Measurements from ENCODE around the gene MYCBP2.
"Not testable (repeated sequence)": the region's sequence is repeated elsewhere in the genome, so short reads cannot be mapped to it uniquely, and the experiment has no call there.

MYCBP2 gene

DNA sequence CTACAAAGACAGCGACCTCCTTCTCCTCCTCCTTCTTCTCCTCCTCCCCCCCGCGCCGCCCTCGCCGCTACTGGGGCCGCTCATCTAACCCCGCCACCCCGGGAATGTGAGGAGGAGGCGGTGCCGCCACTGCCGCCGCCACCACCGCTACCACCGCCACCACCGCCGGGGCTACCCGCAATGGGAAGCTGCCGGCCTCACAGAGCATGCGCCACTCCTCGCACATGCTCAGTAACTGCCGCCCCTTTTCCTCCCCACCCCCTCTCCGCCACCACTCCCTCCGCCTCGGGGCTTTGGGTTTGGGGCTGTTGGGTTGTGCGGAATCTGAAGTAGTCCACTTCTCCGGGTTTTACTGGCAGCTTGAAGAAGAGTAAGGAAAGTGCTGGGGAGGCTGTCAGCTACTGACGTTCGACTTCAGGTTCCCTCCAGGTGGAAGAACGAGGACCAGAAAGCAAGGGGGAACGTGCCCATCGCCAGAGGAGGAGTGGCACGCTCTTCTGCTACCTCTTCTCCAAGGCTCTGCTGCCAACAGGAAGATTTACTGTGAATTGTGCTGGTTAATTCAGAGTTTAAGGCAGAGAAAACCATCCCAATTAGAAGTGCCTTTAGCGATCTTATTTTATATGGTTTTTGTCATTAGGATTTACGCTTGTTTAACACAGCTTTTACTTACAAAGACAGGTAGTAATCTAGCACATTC is at the start of gene MYCBP2:
MYCBP2 (minus strand) TSS at position 190 of the 700 bp plus-strand sequence. CDS start 319 bp downstream, outside the sequence.
- peak; percentile 98 for DNase-seq

DNA sequence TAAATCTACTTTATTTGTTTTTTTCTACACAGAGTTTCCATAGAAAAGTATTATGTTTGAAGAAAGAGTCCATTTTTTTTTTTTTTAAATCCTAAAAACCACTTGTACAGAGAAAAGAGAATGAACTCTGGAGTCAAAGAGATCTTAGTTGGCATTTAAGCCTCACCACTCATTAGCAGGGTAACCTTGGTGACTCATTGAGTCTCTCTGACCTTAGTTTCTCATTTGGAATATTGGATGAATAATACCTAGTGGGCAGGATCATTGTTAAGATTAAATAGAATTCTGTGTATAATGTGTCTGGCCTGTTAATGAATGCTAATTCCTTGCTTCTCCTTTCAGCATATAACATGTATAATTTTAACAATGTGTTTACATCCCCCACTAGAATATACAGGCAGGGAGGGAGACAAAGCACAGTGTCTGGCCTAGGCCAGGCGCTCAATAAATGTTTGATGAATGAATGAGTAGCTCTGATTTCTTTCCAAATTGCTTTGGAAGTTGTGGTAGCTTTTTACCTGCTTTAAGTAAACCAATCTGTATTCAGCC is 48.7 kb upstream of the MYCBP2 start:
- no peak for DNase-seq

DNA sequence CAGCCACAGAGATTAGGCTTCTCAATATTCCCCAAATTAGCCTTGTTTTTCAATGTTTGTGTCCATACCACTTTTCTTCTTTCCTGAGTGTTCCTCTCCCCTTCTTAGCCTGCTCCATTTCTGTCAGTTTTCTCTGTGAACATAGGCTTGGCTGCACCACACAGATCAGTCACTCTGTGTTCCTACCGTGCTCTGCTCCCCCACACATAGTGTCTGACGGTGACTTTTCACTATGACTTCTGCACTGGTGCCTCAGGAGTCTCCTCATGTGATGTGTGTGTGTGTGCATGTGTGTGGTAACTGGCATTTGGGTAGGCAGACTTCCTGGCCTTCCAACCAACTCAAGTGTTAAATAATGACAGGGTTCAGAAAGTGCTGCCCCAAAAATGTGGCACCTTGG is 47.9 kb upstream of the MYCBP2 start:
- no peak for DNase-seq

DNA sequence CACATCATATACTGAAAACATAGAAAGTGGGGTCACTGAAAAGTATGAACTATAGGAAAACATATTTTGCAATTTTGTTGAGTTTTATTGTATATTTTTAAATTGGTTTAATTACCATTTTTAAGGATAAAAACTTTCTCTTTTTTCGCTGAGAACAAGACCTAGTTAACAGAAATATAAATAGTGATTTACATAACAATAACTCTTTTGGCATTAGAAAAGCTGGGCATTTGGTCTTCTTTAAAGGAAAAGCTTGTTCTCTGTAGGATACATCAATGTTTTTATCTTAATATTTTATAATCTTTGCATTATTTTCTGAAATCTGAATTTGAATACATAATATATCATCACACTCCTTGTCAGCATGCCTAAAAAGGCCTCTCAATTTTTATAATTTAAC is 47.4 kb upstream of the MYCBP2 start:
- DNase-seq = no peak

DNA sequence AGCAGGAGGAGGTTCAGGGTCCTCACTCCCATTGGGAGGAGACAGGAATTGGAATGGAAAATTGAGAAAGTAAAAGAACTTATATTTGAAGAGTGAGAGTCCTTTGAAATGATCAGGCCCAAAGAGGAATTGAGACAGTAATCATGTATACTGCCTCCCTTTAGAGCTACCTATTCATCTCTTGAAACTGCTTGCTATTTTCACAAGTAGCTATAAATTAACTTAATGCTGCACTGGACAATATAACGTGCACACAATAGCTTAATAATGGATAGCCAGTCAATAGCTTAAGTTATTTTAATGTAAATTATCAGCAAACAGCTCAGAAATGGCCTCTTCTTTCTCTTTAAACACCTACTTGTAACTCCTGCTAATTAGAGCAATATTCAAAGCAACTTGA is 46.6 kb upstream of the MYCBP2 start:
- no peak for DNase-seq

DNA sequence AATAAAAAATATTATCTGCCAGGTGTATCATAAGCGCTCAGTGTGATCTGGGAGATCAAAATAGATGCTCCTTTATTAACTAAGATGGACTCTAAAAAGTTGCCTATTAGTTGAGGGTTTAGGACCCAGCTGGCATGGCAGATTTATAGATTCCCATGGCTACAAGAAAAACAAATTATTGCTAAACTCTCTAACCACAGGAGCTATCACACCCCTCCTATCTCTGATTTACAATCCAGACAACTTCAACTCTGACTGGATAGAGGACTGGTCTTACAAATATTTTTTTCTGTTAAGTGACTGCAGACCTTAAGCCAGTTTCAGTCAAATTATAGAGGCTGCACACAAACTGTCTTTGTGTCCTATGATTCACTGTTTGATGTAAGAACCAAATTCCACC is 45.4 kb upstream of the MYCBP2 start:
- peak; percentile 13 for DNase-seq

- no peak for DNase-seq
Observed at GRCh38 chr13:77370888-77371287, 44.0 kb upstream of the MYCBP2 start.

DNA sequence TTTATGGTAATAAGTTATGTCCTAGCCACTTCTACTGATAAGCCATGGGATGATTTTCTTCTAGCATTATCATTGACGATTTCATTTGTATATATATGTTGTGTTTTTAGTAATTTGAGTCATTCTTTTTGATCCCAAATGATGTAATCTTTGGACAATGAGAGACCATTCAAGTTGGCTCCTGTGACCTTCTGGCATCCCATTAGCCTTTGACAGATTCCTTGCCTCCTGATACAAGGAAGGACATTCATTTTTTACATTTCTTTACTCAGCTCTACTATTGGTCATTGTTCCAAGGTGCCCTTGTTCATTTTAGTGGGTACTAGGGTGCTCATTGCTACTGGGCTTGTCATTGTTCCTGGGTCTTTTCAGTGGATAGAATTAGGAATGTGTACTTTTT is 35.3 kb upstream of the MYCBP2 start:
- DNase-seq = no peak

DNA sequence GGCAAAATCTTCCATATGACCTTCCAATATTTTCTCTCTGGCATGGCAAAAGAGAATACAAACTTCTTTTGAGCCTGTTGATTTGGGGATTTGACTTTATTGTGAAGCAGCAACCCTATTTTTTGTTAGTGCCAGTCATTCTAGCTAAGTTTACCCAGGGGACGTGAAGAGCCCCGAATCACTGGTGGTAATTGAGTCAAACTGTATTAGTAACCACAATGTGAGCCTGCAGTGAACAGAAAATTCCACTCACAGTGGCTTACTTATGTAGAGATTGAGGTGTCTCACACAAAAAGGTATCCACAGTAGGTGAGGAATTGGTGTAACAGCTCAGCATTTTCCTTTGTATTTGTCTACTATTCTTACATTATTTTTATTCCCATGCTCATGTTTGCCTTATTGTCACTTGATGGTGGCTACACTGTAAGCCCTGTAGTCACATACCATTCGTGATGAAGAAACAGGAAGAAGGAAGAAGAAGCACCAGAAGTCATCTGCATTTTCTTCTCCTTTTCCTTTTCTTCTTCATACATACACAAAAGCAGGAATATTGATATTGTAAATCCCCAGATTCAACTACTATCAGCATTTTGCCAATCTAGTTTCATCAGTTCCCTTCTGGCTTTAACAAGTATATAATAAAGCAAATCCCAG is 33.3 kb upstream of the MYCBP2 start:
- DNase-seq = no peak

GRCh38 chr13:77359171-77359570 is 32.3 kb upstream of the MYCBP2 start:
- DNase-seq = peak; percentile 5

- no peak for DNase-seq
Observed at GRCh38 chr13:77358001-77358400, 31.1 kb upstream of the MYCBP2 start.

GRCh38 chr13:77356155-77356554 is 29.3 kb upstream of the MYCBP2 start:
- DNase-seq = no peak

DNA sequence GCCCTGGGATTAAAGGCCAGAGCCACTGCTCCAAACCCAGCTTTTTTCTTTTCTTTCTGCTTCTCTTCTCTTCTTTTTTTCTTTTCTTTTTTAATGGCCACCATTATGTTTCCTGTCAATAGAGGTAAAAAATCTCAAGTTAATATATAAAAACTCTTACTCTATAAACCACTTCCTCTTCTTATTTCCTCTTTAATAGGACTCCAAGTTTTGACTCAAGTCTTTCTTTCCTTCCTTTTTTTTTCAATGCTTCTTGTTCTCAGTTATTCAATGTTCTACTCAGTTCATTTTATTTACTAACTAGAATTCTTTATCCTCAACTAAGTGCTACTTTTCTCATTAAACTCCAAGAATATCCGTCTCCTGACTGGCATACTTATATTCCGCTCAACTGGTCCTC is 27.1 kb upstream of the MYCBP2 start:
- no peak for DNase-seq

DNA sequence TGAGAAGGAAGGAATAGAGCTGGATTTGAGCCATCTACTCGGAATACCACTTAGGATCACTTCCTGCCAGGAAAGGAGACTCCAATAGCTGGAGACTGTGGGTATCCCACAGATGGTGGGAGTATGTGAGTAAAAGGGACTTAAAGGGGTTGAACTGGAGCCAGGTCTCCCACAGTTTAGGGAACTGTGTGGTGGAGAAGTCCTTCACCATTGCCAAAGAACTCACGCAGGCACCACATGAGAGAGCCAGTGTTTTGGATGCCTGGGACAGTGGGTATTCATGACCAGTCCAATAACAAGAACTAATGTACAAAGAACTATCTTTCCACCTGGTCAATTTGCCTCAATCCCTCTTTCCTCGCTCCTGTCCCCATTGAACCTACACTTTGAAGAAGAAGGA is 24.4 kb upstream of the MYCBP2 start:
- no peak for DNase-seq

DNA sequence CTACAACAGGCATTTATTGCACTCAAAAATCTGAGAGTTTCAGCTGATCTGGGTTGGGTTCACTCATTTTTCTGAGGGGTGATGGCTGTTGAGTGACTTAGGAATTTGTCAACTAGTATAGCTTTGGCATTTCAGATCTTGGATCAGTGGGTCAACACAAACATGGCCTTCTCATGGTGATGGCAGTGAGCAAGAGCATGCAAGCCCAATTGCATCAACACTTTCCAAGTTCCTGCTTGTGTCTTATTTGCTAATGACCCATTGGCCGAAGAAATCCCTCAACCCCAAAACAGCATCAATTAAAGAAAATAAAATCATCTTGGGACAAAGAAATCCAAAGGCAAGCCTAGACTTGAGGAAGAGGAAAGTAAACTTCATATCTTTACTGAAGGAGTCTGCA is 23.9 kb upstream of the MYCBP2 start:
- DNase-seq = no peak

- DNase-seq = no peak
Observed at GRCh38 chr13:77349365-77349764, 22.5 kb upstream of the MYCBP2 start.

GRCh38 chr13:77347351-77347750 is 20.5 kb upstream of the MYCBP2 start:
- DNase-seq = not testable (repeated sequence)

DNA sequence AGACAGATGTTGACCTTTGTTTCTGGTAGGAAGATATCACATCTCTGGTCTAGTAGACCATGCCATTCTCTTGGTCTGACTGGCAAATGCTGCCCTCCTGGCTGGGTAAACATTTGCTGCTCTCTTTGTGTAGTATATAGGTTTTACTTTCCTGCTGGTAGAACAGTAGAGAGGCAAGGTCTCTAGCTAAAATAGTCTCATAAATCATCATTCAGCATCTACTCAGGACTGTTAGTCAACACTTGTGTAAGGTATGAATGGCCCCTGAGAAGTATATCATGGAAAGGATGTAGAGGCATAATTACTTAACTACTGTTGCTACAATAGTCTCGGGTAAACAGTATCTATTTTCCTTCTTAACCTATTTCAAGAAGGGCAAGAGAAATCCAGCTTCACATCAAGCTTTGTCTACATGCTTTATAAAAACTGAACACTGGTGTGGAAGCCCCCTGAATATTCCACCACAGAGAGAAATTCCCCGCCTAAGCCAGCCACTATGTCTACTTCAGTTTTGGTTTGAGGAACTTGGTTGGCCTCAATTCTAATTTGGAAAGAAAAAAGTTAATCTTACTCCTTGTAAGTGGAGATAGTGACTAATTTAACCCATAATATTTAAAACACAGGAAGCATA is 18.4 kb upstream of the MYCBP2 start:
- no peak for DNase-seq

DNA sequence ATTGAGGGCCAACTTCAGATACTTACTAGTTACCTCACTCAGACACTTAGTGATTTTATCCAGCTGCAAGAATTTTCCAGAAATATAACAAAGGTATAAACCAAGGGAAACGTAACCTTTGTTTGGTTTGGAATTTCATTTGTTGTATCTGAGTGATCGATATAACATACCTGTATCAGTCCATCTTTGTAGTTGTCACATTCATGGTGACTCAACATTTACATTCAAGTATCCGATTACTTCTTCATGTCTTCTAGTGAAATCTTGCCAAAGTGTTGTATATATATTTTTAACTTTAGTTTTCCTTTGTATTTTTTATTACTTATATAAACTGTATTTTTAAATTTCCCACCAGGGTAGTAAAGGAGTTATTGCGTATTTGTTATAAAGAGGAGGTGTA is 16.9 kb upstream of the MYCBP2 start:
- no peak for DNase-seq

DNA sequence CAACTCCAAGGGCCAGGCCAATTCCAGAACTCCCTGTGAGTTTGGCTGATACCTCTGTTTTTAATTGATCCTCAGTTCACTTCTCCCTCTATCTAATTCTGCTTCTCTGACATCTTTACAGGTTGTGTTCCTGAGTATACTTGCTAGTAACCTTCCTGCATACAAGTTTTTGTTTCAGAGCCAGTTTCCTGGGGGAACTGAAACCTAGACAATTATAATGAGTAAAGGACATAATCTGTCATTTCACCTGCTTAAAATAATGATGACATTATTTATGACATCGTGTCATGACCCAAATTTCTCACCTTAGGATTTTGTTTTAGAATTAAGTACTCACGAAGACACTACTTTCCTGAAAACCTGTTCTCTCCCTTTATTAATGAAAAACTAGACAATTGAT is 12.5 kb upstream of the MYCBP2 start:
- no peak for DNase-seq

- DNase-seq = no peak
Observed at GRCh38 chr13:77338961-77339401, 12.1 kb upstream of the MYCBP2 start.

DNA sequence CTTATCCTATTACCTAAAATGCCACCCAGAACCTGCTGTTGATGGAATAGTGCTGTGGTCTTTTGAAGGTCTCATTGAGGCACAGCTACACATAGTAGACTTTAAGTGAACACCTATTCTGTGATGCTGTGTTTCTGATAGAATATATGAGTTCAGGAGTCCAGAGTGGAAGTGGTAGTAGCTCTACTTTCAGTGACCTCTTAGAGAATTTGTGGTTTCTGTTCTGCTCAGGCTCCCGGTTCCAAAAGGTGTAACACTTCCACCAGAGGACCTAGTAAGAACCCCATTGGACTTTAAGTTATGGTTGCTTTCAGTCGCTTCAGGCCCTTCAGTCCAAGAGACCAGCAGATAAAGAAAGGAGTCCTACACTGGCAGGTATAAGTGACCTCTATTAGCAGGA is 11.4 kb upstream of the MYCBP2 start:
- DNase-seq = no peak

DNA sequence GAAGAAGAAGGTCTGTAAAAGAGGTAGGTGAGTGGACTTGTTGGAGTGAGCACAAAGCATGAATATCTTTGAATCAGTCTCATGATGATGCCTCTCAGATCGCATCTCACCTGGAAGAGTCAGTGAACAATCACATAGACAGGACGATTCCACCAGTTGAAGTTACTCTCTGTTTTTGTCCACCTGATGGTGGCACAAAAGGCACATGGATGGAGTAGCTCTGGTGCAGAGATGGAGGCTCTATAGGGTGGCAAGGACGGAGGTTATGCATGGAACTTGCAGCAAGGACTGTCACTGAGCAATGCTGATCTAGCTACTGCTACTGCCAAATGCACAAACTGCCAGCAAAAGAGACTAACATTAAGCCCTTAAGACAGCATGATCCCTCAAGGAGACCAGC is 10.3 kb upstream of the MYCBP2 start:
- no peak for DNase-seq

- no peak for DNase-seq
Observed at GRCh38 chr13:77335543-77335942, 8.6 kb upstream of the MYCBP2 start.

All from EL (cell line).